Measurements from ENCODE around the gene VEZT.
"Not testable (repeated sequence)": the region's sequence is repeated elsewhere in the genome, so short reads cannot be mapped to it uniquely, and the experiment has no call there.

Gene VEZT

GRCh38 chr12:95298916-95299315 lies 81.3 kb downstream of the VEZT start:
- Histone ChIP-seq H3K27me3 (ENCODE audit: insufficient read depth, low read depth, severe bottlenecking) (no peaks in the 10 kb centered on the region), H3K36me3 (peaks cover 59% of the 10 kb centered on the region)
- no peak for TF ChIP-seq CTCF (IDR thresholded peaks at IDR 0.05; ENCODE audit: low read depth, low read length)

GRCh38 chr12:95300286-95300685 lies 82.7 kb downstream of the VEZT start:
- Histone ChIP-seq H3K27me3 (ENCODE audit: insufficient read depth, low read depth, severe bottlenecking) (no peaks in the 10 kb centered on the region), H3K9me3 (ENCODE audit: severe bottlenecking) (no peaks in the 10 kb centered on the region), H3K27ac (no peak overlapping the region), H3K4me3 (ENCODE audit: low read depth, low read length) (no peak overlapping the region), H3K36me3 (peaks cover 57% of the 10 kb centered on the region)
- DNase-seq, result no peak
- TF ChIP-seq CTCF (IDR thresholded peaks at IDR 0.05; ENCODE audit: low read depth, low read length), result no peak

More at GRCh38 chr12:95298916-95299315, 81.3 kb downstream of the VEZT start:
- Histone ChIP-seq H3K9me3 (ENCODE audit: severe bottlenecking) (no peaks in the 10 kb centered on the region), H3K27ac (no peak overlapping the region), H3K4me3 (ENCODE audit: low read depth, low read length) (no peak overlapping the region)
- DNase-seq, result no peak

- Histone ChIP-seq H3K27ac (no peak overlapping the region), H3K4me3 (ENCODE audit: low read depth, low read length) (no peak overlapping the region), H3K9me3 (ENCODE audit: severe bottlenecking) (no peaks in the 10 kb centered on the region), H3K36me3 (peaks cover 33% of the 10 kb centered on the region), H3K27me3 (ENCODE audit: insufficient read depth, low read depth, severe bottlenecking) (no peaks in the 10 kb centered on the region)
- DNase-seq, result no peak
- TF ChIP-seq CTCF (IDR thresholded peaks at IDR 0.05; ENCODE audit: low read depth, low read length), result no peak
Observed at GRCh38 chr12:95303476-95303875, 85.9 kb downstream of the VEZT start.

GRCh38 chr12:95304673-95305198 lies 87.1 kb downstream of the VEZT start:
- Histone ChIP-seq H3K9me3 (ENCODE audit: severe bottlenecking) (no peaks in the 10 kb centered on the region), H3K27me3 (ENCODE audit: insufficient read depth, low read depth, severe bottlenecking) (no peaks in the 10 kb centered on the region), H3K27ac (no peak overlapping the region), H3K4me3 (ENCODE audit: low read depth, low read length) (no peak overlapping the region), H3K36me3 (peaks cover 26% of the 10 kb centered on the region)
- TF ChIP-seq CTCF (IDR thresholded peaks at IDR 0.05; ENCODE audit: low read depth, low read length), result no peak
- DNase-seq, result no peak

DNA sequence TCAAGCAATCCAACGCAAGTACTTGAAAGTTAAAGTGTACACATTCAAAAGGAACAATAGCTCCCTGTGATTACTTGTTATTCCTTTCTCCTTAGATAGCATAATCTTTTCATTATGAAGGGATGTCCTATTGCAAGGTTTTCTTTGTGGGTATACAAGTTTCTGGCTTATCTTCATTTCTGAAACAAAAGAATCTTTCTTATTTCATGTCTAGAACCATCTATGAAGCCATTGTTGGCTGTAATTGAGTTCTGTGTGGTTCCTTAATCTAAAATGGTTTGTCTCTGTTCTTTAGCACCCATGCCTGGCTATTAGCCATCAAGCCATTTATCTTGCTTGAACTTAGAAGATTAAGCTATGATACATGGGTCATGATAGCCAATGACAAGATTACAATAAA lies 95.0 kb downstream of the VEZT start:
- Histone ChIP-seq H3K4me3 (ENCODE audit: low read depth, low read length) (no peak overlapping the region), H3K27me3 (ENCODE audit: insufficient read depth, low read depth, severe bottlenecking) (no peaks in the 10 kb centered on the region), H3K27ac (no peak overlapping the region), H3K36me3 (peaks cover 5% of the 10 kb centered on the region), H3K9me3 (ENCODE audit: severe bottlenecking) (no peaks in the 10 kb centered on the region)
- no peak for TF ChIP-seq CTCF (IDR thresholded peaks at IDR 0.05; ENCODE audit: low read depth, low read length)
- no peak for DNase-seq

- H3K27ac ChIP-seq; H3K36me3 ChIP-seq; DNase-seq; H3K4me3 ChIP-seq (ENCODE audit: low read depth, low read length); H3K9me3 ChIP-seq (ENCODE audit: severe bottlenecking); H3K27me3 ChIP-seq (ENCODE audit: insufficient read depth, low read depth, severe bottlenecking): not testable (repeated sequence)
Observed at GRCh38 chr12:95314756-95315155, 97.1 kb downstream of the VEZT start.
